Measurements from ENCODE around the gene C13orf46. TPM values are rescaled to one million over a fixed set of nuclear protein-coding genes. Genes with fewer than 3 reads are reported as not detected.
A peak's percentile ranks its signal among the peaks of the same experiment; 100 is the strongest.
"Not testable (repeated sequence)": the region's sequence is repeated elsewhere in the genome, so short reads cannot be mapped to it uniquely, and the experiment has no call there.

C13orf46 gene
- total RNA-seq, 1 donor from 2014 or later = 11.8 TPM

DNA sequence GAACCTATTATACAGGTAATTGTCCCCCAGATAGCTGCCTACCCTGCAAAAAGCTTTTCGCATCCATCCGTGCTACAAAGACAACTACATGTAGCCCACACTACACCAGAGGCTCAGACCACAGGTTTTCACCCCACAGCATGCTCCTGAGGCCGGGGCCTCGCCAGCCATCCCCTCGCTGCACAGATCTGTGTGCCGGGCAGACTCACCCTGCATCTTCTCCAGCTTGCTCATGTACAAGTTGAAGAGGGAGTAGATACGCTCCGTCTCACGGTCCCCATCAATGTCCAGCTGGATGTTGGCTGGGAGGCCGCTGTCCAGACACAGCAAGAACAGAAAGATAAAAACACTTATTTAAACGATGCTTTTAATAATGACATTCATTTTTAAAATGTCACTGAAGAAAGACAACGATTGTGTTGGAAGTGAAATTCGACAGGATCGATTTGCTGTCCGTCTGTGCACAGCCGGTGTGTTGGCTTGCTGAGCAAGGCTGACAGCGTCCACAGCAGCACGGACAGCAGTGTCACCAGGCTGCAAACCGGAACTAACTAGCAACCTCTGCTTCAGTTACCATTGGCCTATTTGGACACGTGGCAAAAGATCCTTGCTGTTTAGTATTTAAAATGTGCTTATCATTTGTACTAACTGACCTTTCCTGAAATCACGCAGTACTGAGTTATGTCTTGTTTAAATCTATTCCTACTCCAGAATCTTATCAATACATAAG is 18.6 kb upstream of the C13orf46 start:
- DNase-seq (ENCODE audit: low spot score) = no peak

DNA sequence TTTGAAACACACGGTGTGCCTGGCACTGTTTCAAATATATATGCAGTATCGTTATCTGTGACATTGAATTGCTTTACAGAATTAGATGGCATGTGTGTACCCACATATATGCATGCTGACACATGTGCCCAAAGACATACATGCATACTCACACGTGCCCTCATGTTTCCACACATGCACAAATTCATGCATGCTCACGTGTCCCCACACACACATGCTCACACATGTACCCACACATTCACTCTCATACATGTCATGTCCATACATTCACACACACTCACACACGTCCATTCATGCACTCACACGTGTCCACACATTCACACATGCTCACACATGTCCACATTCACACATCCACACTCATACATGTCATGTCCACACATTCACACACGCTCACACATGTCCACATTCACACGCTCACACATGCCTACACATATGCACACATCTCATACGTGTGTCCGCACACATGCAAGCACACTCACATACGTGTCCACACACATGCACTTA is 17.9 kb upstream of the C13orf46 start:
- DNase-seq (ENCODE audit: low spot score) = no peak

DNA sequence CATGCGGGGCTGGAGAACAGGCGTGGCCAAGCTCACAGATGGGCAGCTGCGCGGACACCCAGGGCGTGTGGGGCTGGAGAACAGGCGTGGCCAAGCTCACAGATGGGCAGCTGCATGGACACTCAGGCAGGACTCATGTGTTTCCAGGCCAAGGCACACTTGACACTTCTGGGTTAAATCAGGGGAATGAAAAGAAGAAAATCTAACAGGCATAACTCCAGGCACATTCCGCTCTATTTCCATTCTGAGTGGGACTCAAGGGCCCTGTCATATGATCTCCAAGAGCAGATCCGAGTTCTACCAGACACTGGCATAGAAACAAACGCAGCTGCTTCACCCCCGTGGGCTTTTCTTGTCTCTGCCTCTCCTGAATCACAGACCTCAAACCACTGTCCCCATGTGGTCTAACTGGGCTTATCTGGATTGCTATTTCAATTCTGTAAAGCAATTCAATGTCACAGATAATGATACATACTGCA is 17.4 kb upstream of the C13orf46 start:
- no peak for DNase-seq (ENCODE audit: low spot score)

DNA sequence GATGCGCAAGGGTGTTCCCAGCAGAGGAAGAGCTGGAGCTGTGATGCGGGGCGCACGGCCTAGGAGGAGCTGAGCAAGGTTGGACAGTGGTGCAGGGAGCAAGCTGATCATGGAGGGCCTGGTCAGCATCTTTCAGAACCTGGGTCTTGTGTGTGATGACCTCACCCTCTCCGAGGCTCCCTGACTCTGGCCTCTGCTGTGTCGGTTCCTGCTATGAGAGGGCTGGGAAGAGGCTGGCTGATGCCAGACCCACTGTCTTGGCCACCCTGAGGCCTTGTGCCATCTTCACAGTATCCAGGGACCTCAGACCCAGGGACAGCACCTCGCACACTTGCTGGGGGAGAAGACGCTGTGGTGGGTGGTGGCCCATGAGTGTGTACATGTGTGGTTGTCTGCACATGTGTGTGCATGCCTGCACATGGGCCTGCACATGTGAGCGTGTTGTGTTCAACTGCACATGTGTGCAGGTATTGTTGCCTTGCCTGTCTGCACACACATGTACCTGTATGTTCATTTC is 16.5 kb upstream of the C13orf46 start:
- no peak for DNase-seq (ENCODE audit: low spot score)

GRCh38 chr13:113989585-113990300 is 15.9 kb upstream of the C13orf46 start:
- DNase-seq (ENCODE audit: low spot score) = no peak

DNA sequence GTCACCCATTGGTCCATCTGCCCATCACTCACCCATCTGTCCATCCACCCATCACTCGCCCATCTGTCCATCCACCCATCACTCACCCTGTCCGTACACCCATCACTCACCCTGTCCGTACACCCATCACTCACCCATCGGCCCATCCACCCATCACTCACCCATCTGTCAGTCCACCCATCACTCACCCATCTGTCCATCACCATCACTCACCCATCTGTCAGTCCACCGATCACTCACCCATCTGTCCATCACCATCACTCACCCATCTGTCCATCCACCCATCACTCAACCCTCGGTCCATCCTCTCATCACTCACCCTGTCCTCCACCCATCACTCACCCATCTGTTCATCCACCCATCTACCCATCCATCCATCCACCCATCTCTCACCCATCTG is 15.0 kb upstream of the C13orf46 start:
- not testable (repeated sequence) for DNase-seq (ENCODE audit: low spot score)

DNA sequence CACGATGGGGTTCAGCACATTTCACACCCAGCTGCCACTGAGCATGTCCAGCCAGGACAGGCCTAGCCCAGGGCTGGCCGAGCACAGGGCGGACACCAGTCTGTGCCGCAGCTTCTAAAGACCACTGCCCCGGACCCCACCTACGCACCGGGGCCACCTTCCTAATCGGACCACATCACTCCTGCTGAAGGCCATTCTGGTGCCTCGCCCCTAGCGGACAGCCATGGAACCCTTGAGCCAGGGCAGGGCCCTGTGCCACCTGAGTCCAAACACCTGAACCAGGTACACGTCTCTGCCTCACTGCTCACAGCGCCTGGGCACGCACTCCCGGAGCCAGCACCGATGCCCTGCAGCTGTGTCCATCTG is 8.4 kb upstream of the C13orf46 start:
- no peak for DNase-seq (ENCODE audit: low spot score)

DNA sequence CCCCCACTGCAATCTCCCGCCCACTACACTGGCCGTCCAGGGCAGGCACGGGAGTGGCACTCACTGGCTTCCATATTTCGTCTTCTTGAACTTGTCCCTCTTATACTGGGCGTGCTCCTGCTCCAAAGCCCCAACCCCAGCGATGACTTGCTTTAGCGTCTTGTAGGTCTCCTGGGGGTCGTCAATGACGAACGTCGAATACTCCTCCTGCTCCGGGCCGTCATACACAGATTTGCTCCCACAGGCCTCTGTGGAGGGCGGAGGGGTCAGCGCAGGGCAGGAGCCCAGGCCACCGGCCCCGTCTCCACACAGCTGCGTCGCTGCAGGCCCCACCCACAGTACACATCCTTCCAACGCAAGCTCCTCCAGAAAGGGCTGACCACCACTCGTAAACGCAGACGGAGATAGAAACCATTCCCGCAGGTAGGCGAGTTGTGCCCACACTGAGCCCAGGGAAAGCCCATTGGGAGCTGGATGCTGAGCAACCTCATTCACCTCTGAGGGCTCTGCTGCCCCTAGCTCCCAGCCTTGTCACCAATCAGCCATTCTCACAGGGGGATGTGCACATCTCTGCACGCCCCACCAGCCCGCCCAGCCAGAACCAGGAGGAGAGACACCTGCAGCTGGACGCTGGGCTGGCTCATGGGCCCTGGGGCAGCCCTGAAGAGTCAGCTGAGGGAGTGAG is 7.9 kb upstream of the C13orf46 start:
- DNase-seq (ENCODE audit: low spot score) = no peak

DNA sequence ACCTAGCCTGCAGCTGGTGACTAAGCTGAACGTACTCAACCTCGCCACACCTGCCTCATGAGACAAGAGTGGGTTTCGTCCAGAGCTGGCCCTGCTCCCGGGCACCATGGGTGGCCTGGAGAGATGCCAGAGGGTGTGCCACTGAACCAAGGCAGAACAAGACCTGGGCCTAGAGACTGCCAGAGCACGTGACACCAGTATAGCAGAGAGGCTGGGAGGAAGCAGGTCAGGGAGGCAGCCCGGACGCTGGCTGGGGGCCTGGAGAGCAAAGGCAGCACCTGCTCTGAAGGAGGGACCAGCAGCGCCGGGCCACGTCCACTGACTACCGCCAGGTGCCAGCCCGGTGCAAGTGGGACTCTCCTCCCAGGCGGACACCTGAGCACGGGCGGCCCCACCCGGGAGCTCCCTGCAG is 7.3 kb upstream of the C13orf46 start:
- peak; percentile 95 for DNase-seq (ENCODE audit: low spot score)

GRCh38 chr13:113980489-113981064 is 6.7 kb upstream of the C13orf46 start:
- DNase-seq (ENCODE audit: low spot score) = no peak

DNA sequence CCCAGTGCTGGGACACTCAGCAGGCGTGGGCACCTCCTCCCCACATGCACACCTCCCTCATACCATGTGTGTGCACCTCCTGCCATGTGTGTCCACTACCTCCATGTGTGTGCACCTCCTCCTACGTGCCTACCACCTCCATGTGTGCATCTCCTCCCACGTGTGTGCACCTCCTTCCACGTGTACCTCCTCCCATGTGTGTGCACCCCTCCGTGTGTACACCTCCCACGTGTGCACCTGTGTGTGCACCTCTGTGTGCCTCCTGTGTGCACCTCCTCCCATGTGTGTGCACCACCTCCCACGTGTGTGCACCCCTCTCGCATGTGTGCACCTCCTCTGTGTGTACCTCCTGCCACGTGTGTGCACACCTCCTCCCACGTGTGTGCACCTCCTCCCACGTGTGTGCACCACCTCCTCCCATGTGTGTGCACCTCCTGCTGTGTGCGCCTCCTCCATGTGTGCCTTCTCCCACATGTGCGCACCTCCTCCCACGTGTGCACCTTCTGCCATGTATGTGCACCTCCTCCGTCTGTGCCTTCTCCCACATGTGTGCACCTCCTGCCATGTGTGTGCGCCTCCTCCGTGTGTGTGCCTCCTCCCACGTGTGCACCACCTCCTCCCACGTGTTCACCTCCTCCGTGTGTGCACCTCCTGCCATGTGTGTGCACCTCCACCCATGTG is 6.1 kb upstream of the C13orf46 start:
- no peak for DNase-seq (ENCODE audit: low spot score)

DNA sequence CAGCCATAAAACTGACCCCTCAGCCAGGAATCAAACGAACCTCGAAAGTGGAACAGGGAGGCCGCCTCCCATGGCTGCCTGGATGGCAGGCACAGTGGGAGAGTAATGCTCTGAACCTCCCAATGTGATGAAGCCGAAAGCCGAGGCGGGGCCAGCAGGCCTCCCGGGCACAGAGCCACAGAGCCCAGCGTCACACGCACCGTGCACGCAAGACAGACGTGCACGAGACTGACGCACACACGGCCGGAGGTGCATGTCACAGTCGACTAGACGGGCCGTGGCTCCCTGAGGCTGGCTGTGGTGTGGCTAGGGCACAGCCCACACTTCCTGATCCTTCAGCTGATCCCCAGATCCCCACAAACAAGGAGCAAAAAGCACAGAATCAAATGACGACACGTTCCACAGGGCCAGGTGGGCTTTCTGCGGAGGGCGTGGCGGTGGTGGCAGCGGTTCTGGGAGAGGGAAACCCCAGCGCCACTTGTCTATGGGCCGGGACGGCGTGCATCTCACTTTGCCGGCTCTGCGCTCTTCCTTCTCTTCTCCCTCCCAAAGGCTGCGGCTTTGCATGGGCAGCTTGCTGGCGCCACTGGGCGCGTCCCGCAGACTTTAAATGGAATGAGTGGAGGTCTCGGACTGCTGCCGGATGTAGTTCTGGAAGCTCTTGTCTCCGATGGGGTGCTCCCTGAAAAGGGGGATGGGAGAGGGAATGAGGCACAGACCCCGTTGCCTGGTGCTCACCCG is 5.0 kb upstream of the C13orf46 start:
- DNase-seq (ENCODE audit: low spot score) = no peak

DNA sequence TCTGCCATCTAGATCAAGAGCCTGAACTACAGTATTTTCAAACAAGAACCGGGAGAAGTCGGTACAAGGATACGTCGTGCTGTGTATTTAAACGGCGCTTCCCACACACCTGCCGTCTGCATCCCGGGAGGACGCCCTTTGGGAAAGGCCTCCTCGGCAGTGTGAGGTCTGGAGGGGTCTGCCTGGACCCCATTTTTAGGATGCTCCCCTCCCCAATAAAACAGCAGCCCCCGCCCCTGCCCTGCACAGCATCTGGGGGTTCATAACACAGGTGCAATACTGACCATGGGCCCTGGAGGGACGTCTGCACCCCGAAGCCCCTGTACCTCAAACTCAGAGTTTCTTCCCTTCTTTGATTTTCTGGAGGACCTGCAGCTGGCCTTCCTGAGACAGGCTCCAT is 4.1 kb upstream of the C13orf46 start:
- no peak for DNase-seq (ENCODE audit: low spot score)

DNA sequence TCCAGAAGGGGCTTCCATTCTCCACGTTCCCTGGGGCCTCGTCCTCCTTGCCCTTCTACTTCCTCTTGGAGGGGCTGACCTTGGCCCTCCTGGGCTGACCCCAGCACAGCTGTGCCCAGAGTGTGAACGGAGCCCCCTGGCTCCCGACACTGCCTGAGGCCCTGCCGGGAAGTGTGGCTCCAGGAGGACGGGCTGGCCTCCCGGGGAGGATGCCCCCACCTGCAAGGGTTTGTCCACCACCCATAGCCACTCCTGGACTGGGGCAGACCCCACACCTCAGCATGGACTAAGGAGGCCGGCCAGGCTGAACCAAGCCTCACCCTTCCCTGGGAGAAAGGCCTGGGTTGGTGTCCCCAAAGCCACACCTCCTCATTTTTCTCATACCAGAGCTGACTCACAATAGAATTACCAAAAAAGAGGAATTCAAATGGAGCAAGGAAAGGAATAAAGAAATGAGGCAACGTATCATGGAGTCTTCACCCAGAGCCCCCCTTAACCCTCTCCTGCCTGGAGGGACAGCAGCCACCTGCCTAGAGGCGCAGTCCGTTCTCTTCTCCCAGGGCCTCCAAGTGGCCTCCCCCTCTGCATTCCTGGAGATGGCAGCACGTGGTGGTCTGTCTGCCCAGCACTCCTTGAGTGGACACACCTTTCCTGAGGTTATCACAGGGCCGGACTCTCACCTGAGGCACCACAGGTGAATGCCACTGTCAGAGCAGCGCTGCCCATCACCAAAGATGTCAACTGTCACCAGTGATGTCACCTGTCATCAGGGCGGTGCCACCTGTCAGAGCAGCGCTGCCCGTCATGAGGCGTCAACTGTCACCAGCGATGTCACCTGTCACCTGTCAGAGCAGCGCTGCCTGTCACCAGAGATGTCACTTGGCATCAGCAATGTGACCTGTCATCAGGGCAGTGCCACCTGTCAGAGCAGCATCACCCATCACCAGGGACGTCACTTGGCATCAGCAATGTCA is 3.1 kb upstream of the C13orf46 start:
- no peak for DNase-seq (ENCODE audit: low spot score)

DNA sequence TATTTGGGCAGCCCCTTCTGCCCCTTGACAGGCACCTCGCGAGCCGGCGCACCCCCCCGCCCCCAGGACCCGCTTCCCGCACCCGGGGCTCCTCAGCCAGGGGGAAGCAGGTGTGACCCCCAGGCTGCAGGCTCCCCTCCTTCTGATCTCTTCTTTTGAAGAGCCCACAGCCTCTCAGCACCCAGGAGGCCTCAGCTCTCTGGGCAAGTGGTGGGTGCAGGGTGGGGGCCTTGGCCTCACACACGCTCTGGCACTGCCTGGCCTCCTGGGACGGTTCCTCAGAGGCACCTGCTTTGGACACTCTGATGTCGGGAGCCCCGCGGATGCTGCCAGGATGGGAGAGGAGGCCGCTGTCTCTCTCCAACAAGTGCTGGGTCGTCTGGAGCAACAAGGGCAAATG is 1.5 kb upstream of the C13orf46 start:
- no peak for DNase-seq (ENCODE audit: low spot score)

DNA sequence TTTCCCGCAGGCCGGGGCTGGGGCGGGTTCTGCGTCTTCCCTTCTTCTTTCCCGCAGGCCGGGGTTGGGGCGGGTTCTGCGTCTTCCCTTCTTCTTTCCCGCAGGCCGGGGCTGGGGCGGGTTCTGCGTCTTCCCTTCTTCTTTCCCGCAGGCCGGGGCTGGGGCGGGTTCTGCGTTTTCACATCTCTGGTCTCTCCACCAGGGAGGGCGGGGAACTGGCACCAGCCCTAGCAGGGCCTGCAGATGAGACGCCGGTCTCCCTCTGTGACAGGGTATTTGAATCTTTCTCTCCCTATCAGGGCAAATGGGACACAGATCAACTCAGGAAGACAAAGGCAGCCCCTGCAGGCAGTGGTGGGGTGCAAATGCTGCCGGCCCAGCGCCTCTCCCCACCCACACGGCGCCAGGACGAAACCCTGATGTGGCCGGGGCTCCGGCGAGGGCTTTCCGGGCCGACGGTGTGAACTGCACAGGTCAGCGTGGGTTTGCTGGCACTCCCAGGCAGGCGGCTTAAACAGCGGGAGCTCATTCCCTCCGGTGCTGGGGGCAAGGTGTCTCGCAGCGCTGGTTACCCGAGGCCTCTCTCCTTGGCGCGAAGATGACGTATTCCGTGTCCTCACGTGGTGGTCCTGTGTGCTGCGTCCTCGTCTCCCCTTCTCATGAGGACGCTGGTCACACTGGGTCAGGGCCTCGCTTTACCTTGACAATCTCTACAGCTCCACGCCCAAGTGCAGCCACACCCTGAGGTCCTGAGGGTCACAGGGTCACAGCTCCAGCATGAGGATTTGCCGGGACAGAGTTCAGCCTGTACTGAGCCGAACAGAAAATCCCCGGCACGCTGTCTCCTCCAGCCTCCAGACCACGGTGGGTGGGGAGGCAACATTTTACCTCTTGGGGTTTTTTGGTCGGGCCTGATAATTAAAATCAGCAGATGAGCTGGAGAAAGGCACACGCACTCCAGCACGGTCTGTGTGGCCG is 717 bp upstream of the C13orf46 start:
- DNase-seq (ENCODE audit: low spot score) = no peak

GRCh38 chr13:113972451-113973217 is 1.2 kb downstream of the C13orf46 start:
- no peak for DNase-seq (ENCODE audit: low spot score)

All from mucosa of gallbladder (tissue), 1 donor.